Activated CD8-positive, alpha-beta memory T cell treated with anti-CD3 and anti-CD28 coated beads, Interleukin-2, amount 10 ng/mL, durations not matched to agents 7 days and 5 days (primary cell): ENCODE data around the gene ILKAP. TPM values are rescaled to one million over a fixed set of nuclear protein-coding genes. Genes with fewer than 3 reads are reported as not detected.

Source experiments
- ATAC-seq: fragments of 150-1000 bp; cut with Tn5 transposase; one replicate; pipeline ENCODE4 v1.10.0; 2021; ENCODE audit warnings: moderate library complexity
- CTCF ChIA-PET: fragments of 350-600 bp; sonication (Branson Sonifier 250); formaldehyde crosslinking; loops from one replicate; lab custom pipeline; 2021; ENCODE audit warnings: antibody characterized with exemption; lab: Charles Lee
- DNase-seq: peaks from one replicate; pipeline ENCODE4 v3.0.0-alpha.2; 2020
- H3K27ac Mint-ChIP-seq: one replicate; pipeline ENCODE4 v1.8.0; 2021; ENCODE audit warnings: mild to moderate bottlenecking, mixed read lengths
- H3K27me3 Mint-ChIP-seq: one replicate; pipeline ENCODE4 v1.8.0; 2021; ENCODE audit warnings: mixed read lengths
- H3K36me3 Mint-ChIP-seq: one replicate; pipeline ENCODE4 v1.8.0; 2021; ENCODE audit warnings: mild to moderate bottlenecking, mixed read lengths
- H3K4me1 Mint-ChIP-seq: one replicate; pipeline ENCODE4 v1.8.0; 2021; ENCODE audit warnings: mixed read lengths
- H3K4me3 Mint-ChIP-seq: one replicate; pipeline ENCODE4 v1.8.0; 2021; ENCODE audit warnings: mild to moderate bottlenecking, moderate library complexity, mixed read lengths
- H3K9me3 Mint-ChIP-seq: one replicate; pipeline ENCODE4 v1.8.0; 2022; ENCODE audit warnings: low read depth, mixed read lengths
- total RNA-seq, 2 experiments: library from RNA; stranded (reverse); gene quantifications; one replicate each; pipeline ENCODE4 v1.2.3, GENCODE V29; 2021

The ILKAP gene, protein sequence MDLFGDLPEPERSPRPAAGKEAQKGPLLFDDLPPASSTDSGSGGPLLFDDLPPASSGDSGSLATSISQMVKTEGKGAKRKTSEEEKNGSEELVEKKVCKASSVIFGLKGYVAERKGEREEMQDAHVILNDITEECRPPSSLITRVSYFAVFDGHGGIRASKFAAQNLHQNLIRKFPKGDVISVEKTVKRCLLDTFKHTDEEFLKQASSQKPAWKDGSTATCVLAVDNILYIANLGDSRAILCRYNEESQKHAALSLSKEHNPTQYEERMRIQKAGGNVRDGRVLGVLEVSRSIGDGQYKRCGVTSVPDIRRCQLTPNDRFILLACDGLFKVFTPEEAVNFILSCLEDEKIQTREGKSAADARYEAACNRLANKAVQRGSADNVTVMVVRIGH
- total RNA-seq: 10 to 100 TPM; 52.6 to 61.7 TPM

DNA sequence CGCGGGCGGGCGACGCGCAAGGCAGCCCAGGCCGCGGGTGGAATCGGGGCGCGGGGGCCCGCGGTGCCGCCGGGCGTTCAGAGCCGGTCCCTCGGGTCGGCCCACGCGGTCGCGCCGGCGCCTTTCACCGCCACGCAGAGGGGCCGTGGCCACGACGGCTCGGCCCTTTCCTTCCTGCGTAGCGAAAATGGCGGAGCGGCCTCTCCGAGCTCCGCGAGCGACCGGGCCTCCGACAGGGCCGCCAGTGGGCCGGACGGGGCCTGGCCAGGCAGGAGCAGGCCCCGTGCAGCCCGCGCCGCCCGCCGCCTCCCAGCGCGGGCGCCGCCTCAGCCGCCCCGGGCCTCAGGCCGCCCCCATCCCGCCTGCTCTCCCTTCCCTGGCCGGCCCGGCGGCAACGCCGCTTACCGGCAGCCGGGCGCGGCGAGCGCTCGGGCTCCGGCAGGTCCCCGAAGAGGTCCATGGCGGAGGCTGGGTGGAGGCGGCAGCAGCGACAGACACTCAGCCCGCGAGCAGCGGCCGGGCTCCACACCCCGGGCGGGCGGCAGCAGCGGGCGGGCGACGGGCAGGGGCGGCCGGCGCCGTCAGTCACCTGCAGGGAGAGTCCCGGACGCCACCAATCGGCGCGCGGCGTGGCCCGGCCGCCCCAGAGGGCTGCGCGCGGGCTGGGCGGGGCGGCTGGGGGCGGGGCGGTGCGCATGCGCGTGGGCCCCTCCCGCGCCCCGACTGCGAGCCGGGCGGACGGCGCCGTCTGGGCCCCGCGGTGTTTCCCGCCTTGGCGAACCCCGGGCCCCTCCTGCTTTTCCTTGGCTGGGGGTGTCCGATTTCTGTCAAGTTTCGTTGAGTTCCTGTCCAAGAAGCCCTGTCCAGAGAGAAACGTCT, at the start of gene ILKAP:
ILKAP (minus strand) TSS at position 602 of the 879 bp plus-strand sequence; CDS start at position 460, 142 bp downstream.
- H3K27ac Mint-ChIP-seq: peak within 1 kb of the TSS; percentile 82
- H3K36me3 Mint-ChIP-seq: peaks cover 16% of the 10 kb centered on the region
- DNase-seq (peak; percentile 91), ATAC-seq (peak; percentile 98)
- H3K27me3 Mint-ChIP-seq: no peaks in the 10 kb centered on the region
- H3K4me3 Mint-ChIP-seq: peak within 1 kb of the TSS; percentile 84
- CTCF ChIA-PET: interaction anchor here (2.8 kb wide), 1 partner anchor 60 kb away, joined by 9 read pairs; no protein-coding TSS in a partner anchor
- no peaks in the 10 kb centered on the region for H3K9me3 Mint-ChIP-seq
- peaks cover 35% of the 10 kb centered on the region for H3K4me1 Mint-ChIP-seq

DNA sequence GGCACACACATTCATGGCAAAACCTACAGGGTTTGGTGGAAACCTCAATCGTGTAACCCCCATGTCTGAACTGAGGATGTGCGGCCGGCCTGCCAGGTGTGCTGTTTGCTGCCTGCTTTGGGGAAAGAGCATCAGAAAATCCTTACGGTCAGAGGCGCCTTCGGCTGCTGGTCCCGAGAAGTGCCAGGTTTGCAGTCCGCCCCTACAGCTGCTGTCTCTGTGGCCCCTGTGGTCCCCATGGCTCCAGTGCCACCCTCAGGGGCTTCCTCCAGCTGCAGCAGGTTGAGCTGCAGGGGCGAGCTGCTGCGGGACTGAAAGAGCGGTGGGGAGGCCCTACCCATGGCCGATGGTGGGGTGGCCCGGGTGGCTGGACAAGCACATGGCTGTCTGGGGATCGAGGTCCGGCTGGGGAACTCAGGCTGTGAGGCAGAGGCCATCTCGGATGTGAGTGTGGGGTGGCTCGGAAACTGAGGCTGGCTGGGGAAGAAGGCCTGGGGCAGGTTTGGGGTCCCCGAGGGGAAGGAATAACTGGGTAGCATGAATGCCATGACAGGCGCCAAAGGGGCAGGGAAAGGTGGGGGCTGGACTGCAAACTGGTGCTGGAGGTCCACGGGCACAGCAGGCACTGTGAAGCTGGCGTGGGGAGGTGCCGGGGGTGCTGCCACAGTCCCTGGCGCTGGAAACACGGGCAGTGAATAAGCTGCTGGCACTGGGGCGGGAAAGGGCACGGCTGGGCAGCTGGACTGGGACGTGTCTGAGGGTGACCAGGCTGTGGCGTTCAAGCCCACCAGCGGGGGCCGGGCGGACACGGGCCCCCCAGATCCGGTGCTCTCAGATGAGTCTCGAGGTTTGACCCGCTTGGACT, 49.5 kb upstream of the ILKAP start:
- DNase-seq (no peak), ATAC-seq (no peak)
- H3K36me3 Mint-ChIP-seq: no peaks in the 10 kb centered on the region
- no peaks in the 10 kb centered on the region for H3K27me3 Mint-ChIP-seq
- no peaks in the 10 kb centered on the region for H3K4me1 Mint-ChIP-seq
- H3K9me3 Mint-ChIP-seq: no peaks in the 10 kb centered on the region
- no peak overlapping the region for H3K27ac Mint-ChIP-seq
- CTCF ChIA-PET: interaction anchor here (0.8 to 1.4 kb wide), 2 partner anchors 22 to 93 kb away, joined by 3 read pairs; no protein-coding TSS in a partner anchor
- no peak overlapping the region for H3K4me3 Mint-ChIP-seq

DNA sequence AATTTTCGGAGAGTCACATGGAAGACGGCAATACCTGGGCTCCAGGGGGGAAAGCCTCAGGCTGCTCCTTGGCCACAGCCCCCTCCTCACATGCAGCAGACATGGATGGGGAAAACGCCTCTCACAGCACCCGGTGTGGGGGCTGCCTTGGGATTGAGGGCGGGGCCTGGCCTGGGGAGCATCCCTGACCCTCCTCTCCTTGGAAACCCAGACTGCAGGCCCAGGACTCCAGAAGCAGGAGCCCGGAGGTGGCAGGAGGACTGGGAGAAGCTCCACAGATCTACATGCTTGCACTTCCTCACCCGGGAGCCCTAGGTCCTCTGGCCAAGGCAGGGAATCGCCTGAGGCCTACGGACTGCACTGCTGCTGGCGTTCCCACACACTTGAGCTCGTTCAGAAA, 48.5 kb upstream of the ILKAP start:
- CTCF ChIA-PET: interaction anchor here (0.6 kb wide), 1 partner anchor 36 kb away, joined by 3 read pairs; no protein-coding TSS in a partner anchor
- no peaks in the 10 kb centered on the region for H3K9me3 Mint-ChIP-seq
- no peaks in the 10 kb centered on the region for H3K36me3 Mint-ChIP-seq
- H3K4me3 Mint-ChIP-seq: no peak overlapping the region
- DNase-seq: no peak
- no peaks in the 10 kb centered on the region for H3K4me1 Mint-ChIP-seq
- ATAC-seq: no peak
- no peaks in the 10 kb centered on the region for H3K27me3 Mint-ChIP-seq
- H3K27ac Mint-ChIP-seq: no peak overlapping the region

DNA sequence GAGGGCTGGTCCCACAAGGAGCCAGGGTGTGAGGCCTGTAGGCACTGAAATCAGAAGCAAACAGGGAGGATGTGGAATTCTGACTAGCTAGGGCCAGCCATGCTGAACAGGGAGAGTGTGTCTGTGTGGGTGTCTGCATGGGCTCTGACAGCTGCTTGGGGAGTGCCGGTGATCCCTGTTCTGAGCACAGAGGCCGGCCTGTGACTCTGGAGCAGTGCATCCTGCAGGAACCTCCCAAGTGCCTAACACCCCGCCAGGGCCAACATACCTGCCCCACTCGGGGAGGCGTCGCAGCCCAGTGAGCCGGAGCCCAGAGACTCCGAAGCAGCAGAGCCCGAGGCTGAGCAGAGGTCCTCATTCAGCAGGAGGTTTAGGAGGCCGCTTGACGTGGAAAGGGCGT, 47.8 kb upstream of the ILKAP start:
- H3K4me3 Mint-ChIP-seq: no peak overlapping the region
- H3K36me3 Mint-ChIP-seq: peaks cover under 1% of the 10 kb centered on the region
- CTCF ChIA-PET: no interaction called here
- H3K27ac Mint-ChIP-seq: no peak overlapping the region
- no peak for DNase-seq
- no peak for ATAC-seq
- no peaks in the 10 kb centered on the region for H3K4me1 Mint-ChIP-seq
- H3K9me3 Mint-ChIP-seq: no peaks in the 10 kb centered on the region
- H3K27me3 Mint-ChIP-seq: no peaks in the 10 kb centered on the region

DNA sequence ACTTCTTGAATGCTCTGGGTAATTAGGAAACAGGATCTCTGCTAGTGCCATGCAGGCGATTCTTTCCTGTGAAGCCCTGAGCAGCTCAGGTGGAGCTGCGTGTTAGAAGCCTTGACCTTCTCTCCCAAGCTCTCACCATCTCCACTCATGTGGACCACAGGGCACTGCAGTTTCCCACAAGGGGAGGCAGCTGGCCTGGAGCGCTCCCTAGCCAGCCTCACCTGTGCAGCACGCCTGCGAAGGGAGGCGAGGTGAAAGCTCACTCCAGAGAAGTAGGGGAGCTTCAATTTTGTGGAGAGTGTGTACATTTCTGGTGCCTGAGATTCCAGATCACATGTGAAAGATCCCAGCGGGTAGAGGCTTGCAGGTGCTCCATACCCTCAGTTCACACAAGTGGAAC, 47.4 kb upstream of the ILKAP start:
- ATAC-seq: no peak
- CTCF ChIA-PET: no interaction called here

DNA sequence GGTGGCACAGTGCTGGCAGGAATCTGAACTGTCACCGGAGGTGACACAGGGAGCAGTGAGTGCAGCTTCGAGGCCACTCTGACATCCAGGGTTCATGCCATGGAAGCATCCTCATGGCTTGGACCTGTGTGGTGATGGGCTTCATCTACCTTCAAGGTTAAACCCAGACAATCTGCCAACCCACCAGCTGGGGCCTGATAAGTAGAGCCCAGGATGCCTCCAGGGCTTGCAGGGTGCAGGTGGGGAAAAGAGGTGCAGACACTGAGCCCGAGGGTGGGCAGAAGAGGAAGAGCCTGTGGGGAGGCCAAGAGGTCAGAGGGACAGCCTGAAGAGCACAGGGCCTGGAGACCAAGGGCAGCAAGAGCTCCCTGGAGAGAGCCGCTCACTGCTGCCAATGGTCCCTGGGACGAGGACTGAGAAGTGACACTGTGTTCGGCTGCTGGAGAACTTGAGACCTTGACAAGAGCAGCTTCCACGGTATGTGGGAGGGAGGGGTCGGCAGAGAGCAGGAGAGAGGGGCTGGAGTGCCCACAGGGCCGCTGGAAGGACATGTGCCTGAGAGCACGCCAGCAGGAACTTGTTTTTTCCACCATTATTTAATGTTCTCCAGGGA, 44.5 kb upstream of the ILKAP start:
- Mint-ChIP-seq H3K27me3 (no peaks in the 10 kb centered on the region), H3K27ac (no peak overlapping the region), H3K4me1 (no peaks in the 10 kb centered on the region), H3K4me3 (no peak overlapping the region), H3K9me3 (no peaks in the 10 kb centered on the region), H3K36me3 (peaks cover 5% of the 10 kb centered on the region)
- CTCF ChIA-PET: interaction anchor here (1.6 kb wide), 1 partner anchor 15 kb away, joined by 4 read pairs; no protein-coding TSS in a partner anchor
- no peak for DNase-seq
- ATAC-seq: no peak

More for the DNA sequence above, 47.4 kb upstream of the ILKAP start:
- H3K9me3 Mint-ChIP-seq: no peaks in the 10 kb centered on the region
- no peak overlapping the region for H3K27ac Mint-ChIP-seq
- H3K27me3 Mint-ChIP-seq: no peaks in the 10 kb centered on the region
- no peak overlapping the region for H3K4me3 Mint-ChIP-seq
- H3K36me3 Mint-ChIP-seq: peaks cover 2% of the 10 kb centered on the region
- no peaks in the 10 kb centered on the region for H3K4me1 Mint-ChIP-seq
- DNase-seq: no peak

DNA sequence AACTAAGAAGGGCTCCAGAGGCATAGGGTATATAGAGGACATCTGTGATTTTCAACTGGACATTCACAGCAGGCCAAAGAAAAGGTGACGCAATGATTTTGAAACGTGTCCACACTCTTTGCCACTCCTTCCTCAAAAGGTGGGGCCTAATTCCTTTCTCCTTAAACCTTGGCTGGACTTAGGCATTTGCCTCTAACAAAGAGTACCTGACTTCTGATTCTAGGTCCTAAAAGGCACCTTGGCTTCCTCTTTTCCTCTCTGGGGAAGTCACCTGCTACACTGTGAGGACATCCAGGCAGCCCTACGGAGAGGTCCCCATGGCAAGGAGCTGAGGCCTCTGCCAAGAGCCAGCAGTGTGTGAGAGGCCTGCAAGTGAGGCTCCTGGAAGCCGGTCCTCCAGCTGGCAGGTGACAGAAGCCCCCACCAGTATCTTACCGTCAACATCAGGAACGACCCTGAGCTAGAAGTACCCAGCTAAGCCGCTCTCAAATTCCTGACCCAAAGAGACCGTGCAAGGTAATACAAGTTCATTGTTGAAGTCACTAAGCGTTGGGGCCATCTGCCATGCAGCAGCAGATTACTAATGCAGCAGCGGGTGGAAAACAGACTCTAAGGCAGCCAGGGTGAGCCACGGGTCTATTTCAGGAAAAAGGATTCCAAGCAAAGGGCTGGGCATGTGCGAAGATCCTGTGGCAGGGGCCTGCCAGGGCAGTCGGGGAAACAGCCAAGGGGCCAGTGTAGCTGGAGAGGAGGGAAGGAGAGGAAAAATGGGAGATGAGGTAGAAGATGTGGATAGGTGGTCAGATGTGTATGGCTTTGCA, 43.7 kb upstream of the ILKAP start:
- H3K4me3 Mint-ChIP-seq: no peak overlapping the region
- no peaks in the 10 kb centered on the region for H3K9me3 Mint-ChIP-seq
- no peak overlapping the region for H3K27ac Mint-ChIP-seq
- CTCF ChIA-PET: interaction anchor here (1.6 to 2.2 kb wide), 2 partner anchors 9 to 16 kb away, joined by 4 to 6 read pairs; no protein-coding TSS in a partner anchor
- no peak for ATAC-seq
- no peaks in the 10 kb centered on the region for H3K4me1 Mint-ChIP-seq
- DNase-seq: no peak
- H3K36me3 Mint-ChIP-seq: peaks cover 5% of the 10 kb centered on the region
- peaks cover 2% of the 10 kb centered on the region for H3K27me3 Mint-ChIP-seq

DNA sequence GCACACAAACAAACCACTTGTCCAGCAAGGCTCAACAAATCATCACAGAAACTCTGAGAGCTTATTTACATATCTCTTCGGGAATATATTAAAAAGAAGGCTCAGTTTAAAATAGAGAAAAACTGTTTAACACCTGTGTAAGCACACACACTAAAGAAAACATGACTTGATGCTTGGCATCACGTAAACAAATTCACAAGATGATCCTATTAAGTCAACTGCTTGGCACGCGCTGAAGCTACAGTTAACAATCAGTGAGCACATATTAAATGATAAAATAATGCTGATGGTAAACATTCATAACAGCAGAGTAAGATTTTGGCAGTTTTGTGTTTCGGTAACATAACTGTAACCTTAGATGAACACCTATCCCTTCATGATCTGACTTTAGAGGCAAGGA, 40.7 kb upstream of the ILKAP start:
- H3K27ac Mint-ChIP-seq: no peak overlapping the region
- H3K27me3 Mint-ChIP-seq: peaks cover 16% of the 10 kb centered on the region
- no peak for ATAC-seq
- no peak for DNase-seq
- H3K36me3 Mint-ChIP-seq: peaks cover 5% of the 10 kb centered on the region
- peaks cover 2% of the 10 kb centered on the region for H3K4me1 Mint-ChIP-seq
- H3K4me3 Mint-ChIP-seq: no peak overlapping the region
- CTCF ChIA-PET: no interaction called here
- H3K9me3 Mint-ChIP-seq: no peaks in the 10 kb centered on the region

DNA sequence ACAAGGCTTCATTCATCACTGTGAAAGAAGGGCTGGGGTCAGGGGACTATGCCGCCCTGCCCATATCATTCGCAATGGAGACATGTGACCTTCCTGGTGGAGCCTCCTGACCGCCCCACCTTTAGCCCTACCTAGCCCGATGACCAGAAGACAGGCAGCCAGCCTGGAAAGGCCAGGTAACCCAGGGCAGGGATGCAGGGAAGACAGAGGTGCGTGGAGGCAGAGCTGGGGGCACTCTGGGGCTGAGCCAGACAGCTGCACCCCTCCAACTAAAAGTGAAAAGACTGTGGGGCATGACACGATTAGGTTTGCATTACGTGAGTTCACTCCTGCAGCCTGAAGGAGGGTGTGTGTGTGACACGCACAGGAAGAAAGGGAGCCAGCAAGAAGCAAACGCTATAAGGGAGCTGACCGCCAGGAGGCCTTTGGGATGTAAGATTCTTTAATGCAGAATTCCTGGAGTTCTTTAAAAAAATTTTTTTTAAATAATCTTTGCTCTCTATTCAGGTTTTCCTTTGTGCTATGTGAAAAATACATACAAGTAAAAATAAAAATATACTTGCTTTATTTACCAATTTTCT, 40.1 kb upstream of the ILKAP start:
- Mint-ChIP-seq H3K4me1 (peaks cover 2% of the 10 kb centered on the region), H3K9me3 (no peaks in the 10 kb centered on the region), H3K36me3 (peaks cover 5% of the 10 kb centered on the region), H3K27ac (no peak overlapping the region), H3K4me3 (no peak overlapping the region), H3K27me3 (peaks cover 17% of the 10 kb centered on the region)
- DNase-seq: no peak
- ATAC-seq: no peak
- CTCF ChIA-PET: no interaction called here

DNA sequence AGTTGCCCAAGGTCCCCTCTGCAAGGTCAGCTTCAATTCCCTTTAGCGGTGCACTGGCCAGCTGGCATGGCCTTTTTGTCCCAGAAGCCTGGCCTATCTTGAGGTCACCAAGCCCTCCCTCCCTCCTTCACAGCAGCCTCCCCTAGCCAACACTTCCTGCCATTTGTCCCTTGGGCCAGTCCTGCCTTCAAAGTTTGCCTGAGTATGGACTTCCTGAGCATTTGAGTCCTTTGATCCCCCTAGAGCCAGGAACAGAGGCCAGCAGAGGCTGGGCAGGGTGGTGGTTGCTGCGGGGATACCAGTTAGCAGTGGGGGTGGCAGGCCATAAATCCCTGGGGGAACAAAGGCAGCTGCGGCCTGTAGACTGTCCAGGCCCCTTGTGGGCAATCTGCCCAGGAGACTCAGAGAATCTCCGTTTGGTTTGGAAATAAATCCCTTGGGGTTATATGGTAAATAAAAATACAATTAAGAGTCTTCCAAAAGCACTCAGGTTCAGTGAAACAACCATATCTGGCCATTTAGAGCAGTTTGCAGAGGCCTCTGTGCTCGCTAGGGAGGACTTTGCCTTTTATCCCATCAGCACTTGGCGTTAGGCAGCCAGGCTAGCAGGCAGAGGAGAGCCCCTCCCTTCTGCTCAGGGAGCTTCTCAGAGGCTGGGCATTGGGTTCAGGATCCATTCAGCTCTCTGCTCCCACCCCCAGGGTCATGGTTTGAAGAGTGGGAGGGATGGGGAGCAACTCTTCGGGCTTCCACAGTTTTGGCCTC, 39.4 kb upstream of the ILKAP start:
- no peaks in the 10 kb centered on the region for H3K9me3 Mint-ChIP-seq
- ATAC-seq: no peak
- H3K4me3 Mint-ChIP-seq: no peak overlapping the region
- H3K27me3 Mint-ChIP-seq: peaks cover 23% of the 10 kb centered on the region
- CTCF ChIA-PET: interaction anchor here (0.6 to 0.9 kb wide), 2 partner anchors 20 to 353 kb away, joined by 3 to 4 read pairs; no protein-coding TSS in a partner anchor
- peaks cover 5% of the 10 kb centered on the region for H3K36me3 Mint-ChIP-seq
- H3K27ac Mint-ChIP-seq: no peak overlapping the region
- no peak for DNase-seq
- H3K4me1 Mint-ChIP-seq: peaks cover 2% of the 10 kb centered on the region

DNA sequence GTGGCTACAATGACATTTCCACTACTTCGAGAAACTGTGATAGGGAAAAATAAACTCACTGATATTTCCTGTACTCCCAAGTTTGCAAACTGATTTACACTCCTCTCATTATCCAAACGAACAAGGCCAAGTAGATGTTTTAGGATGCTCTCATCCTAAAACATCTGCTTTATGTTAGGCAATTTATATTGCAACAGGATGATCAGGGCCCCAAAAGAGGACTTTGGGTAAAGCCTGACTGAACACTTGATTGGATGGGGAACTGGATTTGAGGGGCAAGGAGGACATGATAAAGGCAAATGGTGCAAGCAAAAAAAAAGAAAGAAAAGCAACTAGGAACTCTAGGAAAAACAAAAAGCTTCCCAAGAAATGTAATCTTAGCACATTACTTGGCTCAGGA, 38.5 kb upstream of the ILKAP start:
- Mint-ChIP-seq H3K27me3 (peaks cover 33% of the 10 kb centered on the region), H3K36me3 (peaks cover 5% of the 10 kb centered on the region), H3K4me1 (peaks cover 2% of the 10 kb centered on the region), H3K9me3 (no peaks in the 10 kb centered on the region), H3K27ac (no peak overlapping the region), H3K4me3 (no peak overlapping the region)
- CTCF ChIA-PET: interaction anchor here (0.6 to 0.9 kb wide), 2 partner anchors 21 to 352 kb away, joined by 3 to 4 read pairs; no protein-coding TSS in a partner anchor
- DNase-seq (no peak), ATAC-seq (no peak)
